NCI-H446 (cell line): ENCODE measurements around the gene MDC1.
A peak's percentile ranks its signal among the peaks of the same experiment; 100 is the strongest.

Experiments used
- DNase-seq, 2 experiments: peaks; one replicate each; lab custom pipeline; 2025; lab: John Stamatoyannopoulos, UW

Gene MDC1

GRCh38 chr6:30707281-30707850 lies 9.7 kb downstream of the MDC1 start:
- no peak for DNase-seq

- DNase-seq, result no peak
These were observed 11.5 kb downstream of the MDC1 start for GRCh38 chr6:30705620-30706019.

- DNase-seq, result no peak
These were observed 13.3 kb downstream of the MDC1 start for GRCh38 chr6:30703821-30704220.

- DNase-seq, result no peak
These were observed 14.1 kb downstream of the MDC1 start for GRCh38 chr6:30703011-30703410.

GRCh38 chr6:30700340-30700739 lies 16.7 kb downstream of the MDC1 start:
- DNase-seq, result no peak

- no peak for DNase-seq
These were observed 20.6 kb downstream of the MDC1 start for GRCh38 chr6:30696432-30696831.

- DNase-seq, result no peak
These were observed 25.8 kb downstream of the MDC1 start for GRCh38 chr6:30691208-30691847.

GRCh38 chr6:30690403-30691207 lies 26.5 kb downstream of the MDC1 start, which contains the start of gene NRM:
Gene NRM, minus strand, starts transcription at chr6:30690984. Its CDS starts 10 bp downstream, at chr6:30690974.
- peak; percentile 87 to 92 for DNase-seq

GRCh38 chr6:30689985-30690384 lies 27.1 kb downstream of the MDC1 start:
- no peak for DNase-seq

- no peak for DNase-seq
These were observed 27.8 kb downstream of the MDC1 start for GRCh38 chr6:30689022-30689865.

- no peak for DNase-seq
These were observed 28.5 kb downstream of the MDC1 start for GRCh38 chr6:30688569-30688968.

GRCh38 chr6:30687659-30688431 lies 29.2 kb downstream of the MDC1 start:
- no peak for DNase-seq

- peak; percentile 64 to 80 for DNase-seq
These were observed 30.0 kb downstream of the MDC1 start for GRCh38 chr6:30686908-30687658.

- peak in 1 of 2 experiments; percentile 36 for DNase-seq
These were observed 30.8 kb downstream of the MDC1 start, which contains the start of gene PPP1R18 for GRCh38 chr6:30686009-30686907. Gene PPP1R18, minus strand, starts transcription at chr6:30686645. Its CDS starts 627 bp downstream, at chr6:30686018.

- DNase-seq, result no peak
These were observed 31.7 kb downstream of the MDC1 start for GRCh38 chr6:30685157-30686008.

GRCh38 chr6:30684386-30685156 lies 32.5 kb downstream of the MDC1 start:
- DNase-seq, result no peak

GRCh38 chr6:30683980-30684338 lies 33.1 kb downstream of the MDC1 start:
- no peak for DNase-seq
